Type B pancreatic cell (in vitro differentiated cells): Measurements from ENCODE around the gene CA9. TPM values are rescaled to one million over a fixed set of nuclear protein-coding genes. Genes with fewer than 3 reads are reported as not detected.

ENCODE experiments used
- DNase-seq: peaks from one replicate; pipeline ENCODE4 v3.0.0; 2021; ENCODE audit warnings: mixed read lengths; ENCODE audit not compliant: unreplicated experiment; ENCODE audit errors: extremely low spot score
- H3K27ac Mint-ChIP-seq: 2 replicates; pipeline ENCODE4 v1.8.0; 2021; ENCODE audit warnings: mild to moderate bottlenecking, mixed read lengths
- H3K27me3 Mint-ChIP-seq: 2 replicates; pipeline ENCODE4 v1.8.0; 2021; ENCODE audit warnings: mixed read lengths
- H3K36me3 Mint-ChIP-seq: 2 replicates; pipeline ENCODE4 v1.8.0; 2021; ENCODE audit warnings: mixed read lengths
- H3K4me1 Mint-ChIP-seq: one replicate; pipeline ENCODE4 v1.8.0; 2021; ENCODE audit warnings: mixed read lengths; ENCODE audit not compliant: unreplicated experiment
- H3K4me3 Mint-ChIP-seq: 2 replicates; pipeline ENCODE4 v1.8.0; 2021; ENCODE audit warnings: mild to moderate bottlenecking, mixed read lengths
- H3K9me3 Mint-ChIP-seq: 2 replicates; pipeline ENCODE4 v1.8.0; 2021; ENCODE audit warnings: mixed read lengths
- total RNA-seq: library from RNA; stranded (reverse); gene quantifications from 2 replicates; pipeline ENCODE4 v1.2.1, GENCODE V29; 2021; ENCODE audit warnings: low replicate concordance
- TF ChIP-seq, protein P1 (sequence below): fragments of 200-600 bp; sonication (generic); conservative IDR thresholded peaks from 2 replicates; pipeline ENCODE4 v1.5.0; 2021; ENCODE audit warnings: antibody characterized with exemption, mild to moderate bottlenecking

Gene CA9
- total RNA-seq, 1 donor from 2014 or later, result 1.5 TPM

- Mint-ChIP-seq H3K9me3 (no peaks in the 10 kb centered on the region), H3K36me3 (no peaks in the 10 kb centered on the region), H3K4me1 (peaks cover 17% of the 10 kb centered on the region), H3K27ac (peak within 1 kb of the TSS; percentile 65), H3K27me3 (no peaks in the 10 kb centered on the region), H3K4me3 (no peak within 1 kb of the TSS)
- no peak for DNase-seq
- TF ChIP-seq, protein P1, sequence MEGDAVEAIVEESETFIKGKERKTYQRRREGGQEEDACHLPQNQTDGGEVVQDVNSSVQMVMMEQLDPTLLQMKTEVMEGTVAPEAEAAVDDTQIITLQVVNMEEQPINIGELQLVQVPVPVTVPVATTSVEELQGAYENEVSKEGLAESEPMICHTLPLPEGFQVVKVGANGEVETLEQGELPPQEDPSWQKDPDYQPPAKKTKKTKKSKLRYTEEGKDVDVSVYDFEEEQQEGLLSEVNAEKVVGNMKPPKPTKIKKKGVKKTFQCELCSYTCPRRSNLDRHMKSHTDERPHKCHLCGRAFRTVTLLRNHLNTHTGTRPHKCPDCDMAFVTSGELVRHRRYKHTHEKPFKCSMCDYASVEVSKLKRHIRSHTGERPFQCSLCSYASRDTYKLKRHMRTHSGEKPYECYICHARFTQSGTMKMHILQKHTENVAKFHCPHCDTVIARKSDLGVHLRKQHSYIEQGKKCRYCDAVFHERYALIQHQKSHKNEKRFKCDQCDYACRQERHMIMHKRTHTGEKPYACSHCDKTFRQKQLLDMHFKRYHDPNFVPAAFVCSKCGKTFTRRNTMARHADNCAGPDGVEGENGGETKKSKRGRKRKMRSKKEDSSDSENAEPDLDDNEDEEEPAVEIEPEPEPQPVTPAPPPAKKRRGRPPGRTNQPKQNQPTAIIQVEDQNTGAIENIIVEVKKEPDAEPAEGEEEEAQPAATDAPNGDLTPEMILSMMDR, result no peak
These were observed 23.2 kb upstream of the CA9 start, which contains the start of gene SIT1 for GRCh38 chr9:35650341-35651158. Gene SIT1, minus strand, starts transcription at chr9:35650931. Its CDS starts 78 bp downstream, at chr9:35650853.

DNA sequence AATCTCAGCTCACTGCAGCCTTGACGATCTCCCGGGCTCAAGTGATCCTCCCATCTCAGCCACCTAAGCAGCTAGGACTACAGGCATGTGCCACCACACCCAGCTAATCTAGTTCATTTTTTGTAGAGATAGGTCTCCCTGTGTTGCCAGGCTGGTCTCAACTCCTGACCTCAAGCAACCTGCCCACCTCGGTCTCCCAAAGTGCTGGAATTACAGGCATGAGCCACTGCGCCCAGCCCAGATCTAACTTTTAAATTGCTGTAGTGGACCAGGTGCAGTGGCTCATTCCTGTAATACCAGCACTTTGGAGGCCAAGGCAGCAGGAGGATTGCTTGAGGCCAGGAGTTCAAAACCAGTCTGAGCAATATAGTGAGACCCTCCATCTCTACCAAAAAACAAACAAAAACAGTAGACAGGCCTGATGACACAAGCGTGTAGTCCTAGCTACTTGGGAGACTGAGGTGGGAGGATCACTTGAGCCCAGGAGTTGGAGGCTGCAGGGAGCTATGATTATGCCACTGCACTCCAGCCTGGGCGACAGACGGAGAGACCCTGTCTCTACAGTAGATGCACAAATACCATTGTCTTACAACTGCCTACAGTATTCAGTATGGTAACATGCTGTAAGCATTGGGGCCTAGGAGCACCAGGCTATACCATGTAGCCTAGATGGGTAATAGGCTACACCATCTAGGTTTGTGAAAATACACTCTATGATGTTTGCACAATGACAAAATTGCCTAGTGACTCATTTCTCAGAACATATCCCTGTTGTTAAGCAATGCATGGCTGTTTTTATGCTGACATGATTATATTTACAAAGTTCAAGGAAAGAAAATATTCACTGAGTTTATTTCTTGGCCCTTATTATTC lies 21.5 kb upstream of the CA9 start:
- TF ChIP-seq, protein P1, result no peak
- no peak for DNase-seq
- H3K9me3 Mint-ChIP-seq, result no peaks in the 10 kb centered on the region
- no peaks in the 10 kb centered on the region for H3K27me3 Mint-ChIP-seq
- H3K4me1 Mint-ChIP-seq, result peaks cover 27% of the 10 kb centered on the region
- no peaks in the 10 kb centered on the region for H3K36me3 Mint-ChIP-seq
- H3K4me3 Mint-ChIP-seq, result no peak overlapping the region
- peak overlapping the region; percentile 65 for H3K27ac Mint-ChIP-seq

DNA sequence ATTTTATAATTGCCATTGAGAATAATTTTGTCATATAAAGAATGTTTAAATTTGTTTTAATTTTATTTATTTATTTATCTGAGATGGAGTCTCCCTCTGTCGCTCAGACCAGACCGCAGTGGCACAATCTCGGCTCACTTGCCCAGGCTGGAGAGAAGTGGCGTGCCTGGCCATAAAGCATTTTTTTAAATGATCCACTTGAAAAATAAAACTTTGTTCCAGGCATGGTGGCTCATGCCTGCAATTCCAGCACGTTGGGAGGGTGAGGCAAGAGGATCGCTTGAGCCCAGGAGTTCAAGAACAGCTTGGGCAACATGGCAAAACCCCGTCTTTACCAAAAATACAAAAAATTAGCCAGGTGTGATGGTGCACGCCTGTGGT lies 20.9 kb upstream of the CA9 start:
- Mint-ChIP-seq H3K36me3 (peaks cover 2% of the 10 kb centered on the region), H3K4me3 (no peak overlapping the region), H3K27ac (no peak overlapping the region), H3K9me3 (no peaks in the 10 kb centered on the region), H3K4me1 (peaks cover 23% of the 10 kb centered on the region), H3K27me3 (peaks cover 4% of the 10 kb centered on the region)
- no peak for DNase-seq
- TF ChIP-seq, protein P1, result no peak

DNA sequence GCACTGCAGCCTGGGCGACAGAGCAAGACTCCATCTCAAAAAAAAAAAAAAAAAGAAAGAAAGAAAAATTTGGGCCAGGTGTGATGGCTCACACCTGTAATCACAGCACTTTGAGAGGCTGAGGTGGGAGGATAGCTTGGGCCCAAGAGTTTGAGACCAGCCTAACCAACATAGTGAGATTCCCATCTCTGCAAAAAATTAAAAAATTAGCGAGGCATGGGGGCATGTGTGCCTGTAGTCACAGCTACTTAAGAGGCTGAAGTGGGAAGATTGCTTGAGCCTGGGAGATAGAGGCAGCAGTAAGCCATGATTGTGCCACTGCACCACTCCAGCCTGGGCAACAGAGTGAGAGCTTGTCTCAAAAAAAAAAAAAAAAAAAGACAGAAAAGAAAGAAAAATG lies 20.1 kb upstream of the CA9 start:
- TF ChIP-seq, protein P1, result no peak
- no peak for DNase-seq
- no peak overlapping the region for H3K27ac Mint-ChIP-seq
- H3K4me1 Mint-ChIP-seq, result peaks cover 19% of the 10 kb centered on the region
- H3K27me3 Mint-ChIP-seq, result peaks cover 6% of the 10 kb centered on the region
- H3K9me3 Mint-ChIP-seq, result no peaks in the 10 kb centered on the region
- H3K36me3 Mint-ChIP-seq, result peaks cover 5% of the 10 kb centered on the region
- H3K4me3 Mint-ChIP-seq, result no peak overlapping the region

DNA sequence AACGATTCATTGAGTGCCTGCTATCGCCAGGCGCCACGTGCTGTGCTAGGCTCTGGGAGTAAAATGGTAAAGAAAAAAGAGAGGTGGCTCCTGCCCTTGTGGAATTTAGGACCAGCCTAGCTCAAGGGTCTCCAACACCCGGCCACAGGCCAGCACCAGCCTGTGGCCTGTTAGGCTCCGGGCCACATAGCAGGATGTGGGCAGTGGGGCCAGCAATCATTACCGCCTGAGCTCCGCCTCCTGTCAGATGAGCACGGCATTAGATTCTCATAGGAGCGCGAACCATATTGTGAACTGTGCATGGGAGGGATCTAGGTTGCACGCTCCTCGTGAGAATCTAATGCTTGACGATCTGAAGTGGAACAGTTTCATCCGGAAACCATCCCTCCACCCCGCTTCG lies 17.4 kb upstream of the CA9 start:
- Mint-ChIP-seq H3K4me1 (peaks cover 39% of the 10 kb centered on the region), H3K36me3 (peaks cover 12% of the 10 kb centered on the region), H3K27ac (peak overlapping the region; percentile 99), H3K9me3 (no peaks in the 10 kb centered on the region), H3K27me3 (peaks cover 6% of the 10 kb centered on the region), H3K4me3 (peak overlapping the region; percentile 86)
- DNase-seq, result no peak
- TF ChIP-seq, protein P1, result no peak
